IMR-90 (cell line): ENCODE data around the gene TMEM271. TPM values are rescaled to one million over a fixed set of nuclear protein-coding genes. Genes with fewer than 3 reads are reported as not detected.
"Not testable (repeated sequence)": the region's sequence is repeated elsewhere in the genome, so short reads cannot be mapped to it uniquely, and the experiment has no call there.

ENCODE experiments used
- ATAC-seq: fragments of 200-7000 bp; cut with Tn5 transposase; 2 replicates; pipeline ENCODE4 v1.9.1; 2020; ENCODE audit warnings: low read depth, mild to moderate bottlenecking, moderate library complexity
- BruUV-seq: library from RNA; stranded (reverse); fragments of 400-500 nt; replicated peaks from 2 replicates; lab custom pipeline; 2021; lab: Mats Ljungman, UMichigan
- CTCF ChIA-PET: fragments of 300-600 bp; formaldehyde crosslinking; extraction: SDS; loops from one replicate; lab custom pipeline; 2021; ENCODE audit warnings: antibody characterized with exemption; lab: Yijun Ruan, JAX
- POLR2A ChIA-PET: fragments of 300-600 bp; sonication (Branson Sonifier 250); formaldehyde crosslinking; loops from one replicate; lab custom pipeline; 2022; ENCODE audit warnings: antibody characterized with exemption; ENCODE audit not compliant: unreplicated experiment; lab: Charles Lee
- DNase-seq: peaks from one replicate; pipeline ENCODE4 v3.0.0; 2013
- H2AFZ ChIP-seq: replicated peaks from 2 replicates; pipeline ENCODE3; 2013; ENCODE audit warnings: low read length, mild to moderate bottlenecking; ENCODE audit not compliant: poor library complexity
- H2AK5ac ChIP-seq: 2 replicates; pipeline ENCODE4 v1.6.1; 2013; ENCODE audit warnings: low read depth, low read length, inconsistent platforms
- H2AK9ac ChIP-seq: replicated peaks from 2 replicates; pipeline ENCODE3; 2013; ENCODE audit warnings: mild to moderate bottlenecking, low read depth, low read length, moderate library complexity; ENCODE audit not compliant: poor library complexity
- H2BK120ac ChIP-seq: 2 replicates; pipeline ENCODE4 v1.6.1; 2013; ENCODE audit warnings: low read depth, low read length, inconsistent platforms
- H2BK15ac ChIP-seq: 3 replicates; pipeline ENCODE4 v1.6.1; 2013; ENCODE audit warnings: low read depth, low read length, inconsistent platforms
- H2BK20ac ChIP-seq: 2 replicates; pipeline ENCODE4 v1.6.1; 2013; ENCODE audit warnings: low read depth, mild to moderate bottlenecking, inconsistent platforms, low read length, moderate library complexity
- H2BK5ac ChIP-seq: 2 replicates; pipeline ENCODE4 v1.6.1; 2013; ENCODE audit warnings: mild to moderate bottlenecking, low read depth, low read length, inconsistent platforms; ENCODE audit not compliant: poor library complexity, severe bottlenecking
- H3K14ac ChIP-seq: replicated peaks from 2 replicates; pipeline ENCODE4 v1.6.1; 2013; ENCODE audit warnings: low read depth, low read length, inconsistent platforms
- H3K18ac ChIP-seq: 2 replicates; pipeline ENCODE4 v1.6.1; 2013; ENCODE audit warnings: low read depth, low read length, control low read depth
- H3K23ac ChIP-seq: 2 replicates; pipeline ENCODE4 v1.6.1; 2013; ENCODE audit warnings: low read depth, low read length, inconsistent platforms
- H3K27ac ChIP-seq: 2 replicates; pipeline ENCODE4 v1.5.1; 2013; ENCODE audit warnings: mild to moderate bottlenecking, control low read depth, low read length; ENCODE audit not compliant: insufficient read depth
- H3K27me3 ChIP-seq: 2 replicates; pipeline ENCODE4 v1.6.1; 2013; ENCODE audit warnings: low read length; ENCODE audit not compliant: control insufficient read depth, insufficient read depth
- H3K36me3 ChIP-seq: 2 replicates; pipeline ENCODE4 v1.6.1; 2013; ENCODE audit warnings: low read length, mixed read lengths; ENCODE audit not compliant: control insufficient read depth, insufficient read depth
- H3K4ac ChIP-seq: 2 replicates; pipeline ENCODE4 v1.6.1; 2013; ENCODE audit warnings: low read depth, low read length, inconsistent platforms
- H3K4me1 ChIP-seq: 2 replicates; pipeline ENCODE4 v1.6.1; 2013; ENCODE audit warnings: low read length, mixed read lengths; ENCODE audit not compliant: control insufficient read depth, insufficient read depth
- H3K4me2 ChIP-seq: 2 replicates; pipeline ENCODE4 v1.6.1; 2013; ENCODE audit warnings: low read depth, mild to moderate bottlenecking, control low read depth, low read length, moderate library complexity
- H3K4me3 ChIP-seq: 2 replicates; pipeline ENCODE4 v1.5.1; 2013; ENCODE audit warnings: low read depth, mild to moderate bottlenecking, control low read depth, low read length, moderate library complexity; ENCODE audit not compliant: insufficient read depth
- H3K56ac ChIP-seq: 2 replicates; pipeline ENCODE4 v1.6.1; 2013; ENCODE audit warnings: low read length, inconsistent platforms; ENCODE audit not compliant: insufficient read depth; ENCODE audit errors: extremely low read depth
- H3K79me1 ChIP-seq, 2 experiments: 2 replicates each; pipeline ENCODE4 v1.6.1; 2013; ENCODE audit warnings: low read length in 2 of 2, inconsistent platforms in 1 of 2, low read depth in 1 of 2
- H3K9ac ChIP-seq: 2 replicates; pipeline ENCODE4 v1.6.1; 2013; ENCODE audit warnings: low read depth, low read length, control low read depth
- H3K9me1 ChIP-seq: 2 replicates; pipeline ENCODE4 v1.6.1; 2013; ENCODE audit warnings: low read length, inconsistent platforms; ENCODE audit not compliant: insufficient read depth
- H3K9me3 ChIP-seq: 2 replicates; pipeline ENCODE4 v1.6.1; 2013; ENCODE audit warnings: low read length; ENCODE audit not compliant: control insufficient read depth, insufficient read depth
- H4K20me1 ChIP-seq: 2 replicates; pipeline ENCODE4 v1.6.1; 2013; ENCODE audit warnings: low read length, inconsistent platforms; ENCODE audit not compliant: insufficient read depth
- H4K5ac ChIP-seq: 2 replicates; pipeline ENCODE4 v1.6.1; 2013; ENCODE audit warnings: mild to moderate bottlenecking, low read depth, low read length, control low read depth
- H4K8ac ChIP-seq, 2 experiments: 2 replicates each; pipeline ENCODE4 v1.6.1; 2013; ENCODE audit warnings: low read depth in 2 of 2, low read length in 2 of 2, control low read depth in 1 of 2, inconsistent platforms in 1 of 2
- H4K91ac ChIP-seq: 2 replicates; pipeline ENCODE4 v1.6.1; 2013; ENCODE audit warnings: low read depth, low read length, inconsistent platforms; ENCODE audit not compliant: insufficient read depth
- WGBS, 2 experiments: methylation state at CpG; one replicate each; pipeline versions ENCODE4 v1.1.5 to v1.1.7; 2013; ENCODE audit warnings: missing lambda C conversion rate in 2 of 2; ENCODE audit not compliant: insufficient read length in 1 of 2; ENCODE audit errors: extremely low coverage in 2 of 2; 5-methylcytosine and 5-hydroxymethylcytosine counted together
- dilution Hi-C: fragments of 300-500 bp; cut with HindIII; formaldehyde crosslinking; loops from one replicate; pipeline ENCODE4 v1.14.3; 2018; ENCODE audit warnings: low sequenced_read_pairs; ENCODE audit not compliant: unreplicated experiment
- in situ Hi-C: fragments of 300-500 bp; cut with MboI; formaldehyde crosslinking; loops from 3 replicates; pipeline ENCODE4 v1.14.3; 2019; ENCODE audit warnings: low sequenced_read_pairs, inconsistent platforms, mixed read lengths
- intact Hi-C: fragments of 100-400 bp; cut with micrococcal nuclease; formaldehyde crosslinking; loops from 2 replicates; pipeline ENCODE4 v1.10.0; 2022
- polyA plus RNA-seq, 3 experiments: library from polyadenylated mRNA; depleted of rRNA; stranded (reverse); fragments of >200 nt; gene quantifications; 2 replicates each; pipeline ENCODE4 v1.2.3, GENCODE V29; 2012; ENCODE audit warnings: low replicate concordance in 1 of 3
- total RNA-seq: library from RNA; depleted of rRNA; stranded (reverse); fragments of >200 nt; gene quantifications from 2 replicates; pipeline ENCODE4 v1.2.3, GENCODE V29; 2012

TMEM271 gene
- total and polyA plus RNA-seq, 2 of the 4 experiments (the other 2 are of a cell fraction) = not detected

DNA sequence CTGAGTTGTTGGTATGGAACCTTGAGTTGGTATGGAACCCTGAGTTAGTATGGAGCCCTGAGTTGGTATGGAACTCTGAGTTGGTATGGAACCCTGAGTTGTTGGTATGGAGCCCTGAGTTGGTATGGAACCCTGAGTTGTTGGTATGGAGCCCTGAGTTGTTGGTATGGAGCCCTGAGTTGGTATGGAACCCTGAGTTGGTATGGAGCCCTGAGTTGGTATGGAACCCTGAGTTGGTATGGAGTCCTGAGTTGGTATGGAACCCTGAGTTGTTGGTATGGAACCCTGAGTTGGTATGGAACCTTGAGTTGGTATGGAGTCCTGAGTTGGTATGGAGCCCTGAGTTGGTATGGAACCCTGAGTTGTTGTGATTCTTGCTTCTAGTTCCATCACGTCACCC lies 10.5 kb downstream of the TMEM271 start:
- H3K23ac ChIP-seq, H3K4me1 ChIP-seq: not testable (repeated sequence)

DNA sequence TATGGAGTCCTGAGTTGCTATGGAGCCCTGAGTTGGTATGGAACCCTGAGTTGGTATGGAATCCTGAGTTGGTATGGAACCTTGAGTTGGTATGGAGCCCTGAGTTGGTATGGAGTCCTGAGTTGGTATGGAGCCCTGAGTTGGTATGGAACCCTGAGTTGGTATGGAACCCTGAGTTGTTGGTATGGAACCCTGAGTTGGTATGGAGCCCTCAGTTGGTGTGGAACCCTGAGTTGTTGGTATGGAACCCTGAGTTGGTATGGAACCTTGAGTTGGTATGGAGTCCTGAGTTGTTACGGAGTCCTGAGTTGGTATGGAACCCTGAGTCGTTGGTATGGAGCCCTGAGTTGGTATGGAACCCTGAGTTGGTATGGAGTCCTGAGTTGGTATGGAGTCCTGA lies 13.6 kb downstream of the TMEM271 start:
- H2BK20ac ChIP-seq, H4K5ac ChIP-seq, DNase-seq, H3K36me3 ChIP-seq, H2BK5ac ChIP-seq, H2AK9ac ChIP-seq, H3K9ac ChIP-seq, H2BK15ac ChIP-seq, H4K20me1 ChIP-seq, dilution Hi-C loops, H3K4me1 ChIP-seq, H2AK5ac ChIP-seq, H3K14ac ChIP-seq, H3K23ac ChIP-seq, H4K8ac ChIP-seq, H2BK120ac ChIP-seq, H3K4me3 ChIP-seq, H3K4ac ChIP-seq, H2AFZ ChIP-seq, intact Hi-C loops, H3K9me1 ChIP-seq, ATAC-seq, H4K91ac ChIP-seq, in situ Hi-C loops, CTCF ChIA-PET, POLR2A ChIA-PET, H3K27me3 ChIP-seq, BruUV-seq, H3K56ac ChIP-seq, H3K79me1 ChIP-seq, H3K27ac ChIP-seq, H3K18ac ChIP-seq, H3K4me2 ChIP-seq: not testable (repeated sequence)
- 37% methylated on average over 2 of the region's 2 CpGs; no CpG with 5 or more reads in 1 of the 2 experiments for WGBS, 2 experiments
- H3K9me3 ChIP-seq = peaks cover 12% of the 10 kb centered on the region; the same call in 1 of the 2 replicates

More for the DNA sequence above, 10.5 kb downstream of the TMEM271 start:
- H3K27ac ChIP-seq, H3K56ac ChIP-seq, H4K20me1 ChIP-seq, intact Hi-C loops, H2AK9ac ChIP-seq, ATAC-seq, H3K9ac ChIP-seq, H2BK120ac ChIP-seq, H3K9me1 ChIP-seq, BruUV-seq, H3K4me3 ChIP-seq, H3K36me3 ChIP-seq, H2AFZ ChIP-seq, H3K9me3 ChIP-seq, DNase-seq, dilution Hi-C loops, H3K79me1 ChIP-seq, H4K8ac ChIP-seq, in situ Hi-C loops, H2BK5ac ChIP-seq, CTCF ChIA-PET, H2AK5ac ChIP-seq, H2BK20ac ChIP-seq, H3K14ac ChIP-seq, H3K4me2 ChIP-seq, H3K4ac ChIP-seq, H4K5ac ChIP-seq, H3K27me3 ChIP-seq, H4K91ac ChIP-seq, H3K18ac ChIP-seq, POLR2A ChIA-PET, H2BK15ac ChIP-seq: not testable (repeated sequence)
- WGBS, 2 experiments = 83% methylated on average over 1 of the region's 1 CpG; no CpG with 5 or more reads in 1 of the 2 experiments
